NCI-H524 (cell line): ENCODE data around the gene ZNF639.

Source experiments
- DNase-seq, 2 experiments: peaks; one replicate each; lab custom pipeline; 2025; lab: John Stamatoyannopoulos, UW

Gene ZNF639

GRCh38 chr3:179309225-179310078 lies 13.4 kb upstream of the ZNF639 start:
- DNase-seq = no peak

GRCh38 chr3:179318876-179319275 lies 4.0 kb upstream of the ZNF639 start:
- DNase-seq = no peak

- DNase-seq = peak; percentile 5 to 54
Measured at GRCh38 chr3:179321668-179322285, 1.1 kb upstream of the ZNF639 start.

- DNase-seq = peak; percentile 45 to 72
Measured at GRCh38 chr3:179323197-179324110, 623 bp downstream of the ZNF639 start.

GRCh38 chr3:179324270-179324754 lies 1.5 kb downstream of the ZNF639 start:
- DNase-seq = peak; percentile 13 to 71

GRCh38 chr3:179330438-179330837 lies 7.6 kb downstream of the ZNF639 start:
- no peak for DNase-seq

GRCh38 chr3:179332240-179332639 lies 9.4 kb downstream of the ZNF639 start:
- no peak for DNase-seq

- no peak for DNase-seq
Measured at GRCh38 chr3:179333084-179333483, 10.3 kb downstream of the ZNF639 start.

GRCh38 chr3:179336345-179336929 lies 13.6 kb downstream of the ZNF639 start:
- DNase-seq = no peak

GRCh38 chr3:179347345-179348194 lies 24.7 kb downstream of the ZNF639 start, which contains the start of gene MFN1:
Gene MFN1, plus strand, starts transcription at chr3:179347709. Its CDS starts 1,143 bp downstream, at chr3:179348852.
- DNase-seq = peak; percentile 98

GRCh38 chr3:179348325-179349013 lies 25.6 kb downstream of the ZNF639 start:
- DNase-seq = no peak

GRCh38 chr3:179355996-179356395 lies 33.2 kb downstream of the ZNF639 start:
- DNase-seq = no peak

GRCh38 chr3:179363332-179363731 lies 40.5 kb downstream of the ZNF639 start:
- DNase-seq = no peak

- DNase-seq = no peak
Measured at GRCh38 chr3:179369621-179370020, 46.8 kb downstream of the ZNF639 start.

GRCh38 chr3:179373938-179374337 lies 51.1 kb downstream of the ZNF639 start:
- DNase-seq = no peak

- DNase-seq = no peak
Measured at GRCh38 chr3:179375091-179375999, 52.5 kb downstream of the ZNF639 start.

- DNase-seq = no peak
Measured at GRCh38 chr3:179376474-179376873, 53.6 kb downstream of the ZNF639 start.
